COR-L47 (cell line): ENCODE data around the gene ZNF740.
"Not testable (repeated sequence)": the region's sequence is repeated elsewhere in the genome, so short reads cannot be mapped to it uniquely, and the experiment has no call there.

ENCODE experiments used
- DNase-seq: peaks from one replicate; lab custom pipeline; 2025; lab: John Stamatoyannopoulos, UW

Gene ZNF740

DNA sequence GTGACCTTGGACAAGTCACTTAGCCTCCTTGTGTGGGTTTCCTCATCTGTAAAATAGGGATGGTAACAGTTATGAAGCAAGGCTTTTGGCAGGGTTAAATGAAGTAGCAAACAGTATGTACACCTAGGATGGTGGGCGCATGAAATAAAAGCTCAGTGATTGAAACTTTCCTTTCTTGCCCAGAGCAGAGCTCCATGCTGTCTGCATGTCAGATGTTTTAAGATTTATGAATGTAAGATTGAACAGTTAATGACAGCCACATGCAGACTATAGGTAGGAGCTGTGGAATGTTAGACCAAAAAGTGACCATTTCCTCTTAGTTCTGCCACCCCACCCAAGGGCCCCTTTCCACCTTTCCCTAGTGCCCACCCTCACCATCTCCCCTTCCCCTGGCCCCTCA, 14.5 kb downstream of the ZNF740 start:
- DNase-seq, result no peak

DNA sequence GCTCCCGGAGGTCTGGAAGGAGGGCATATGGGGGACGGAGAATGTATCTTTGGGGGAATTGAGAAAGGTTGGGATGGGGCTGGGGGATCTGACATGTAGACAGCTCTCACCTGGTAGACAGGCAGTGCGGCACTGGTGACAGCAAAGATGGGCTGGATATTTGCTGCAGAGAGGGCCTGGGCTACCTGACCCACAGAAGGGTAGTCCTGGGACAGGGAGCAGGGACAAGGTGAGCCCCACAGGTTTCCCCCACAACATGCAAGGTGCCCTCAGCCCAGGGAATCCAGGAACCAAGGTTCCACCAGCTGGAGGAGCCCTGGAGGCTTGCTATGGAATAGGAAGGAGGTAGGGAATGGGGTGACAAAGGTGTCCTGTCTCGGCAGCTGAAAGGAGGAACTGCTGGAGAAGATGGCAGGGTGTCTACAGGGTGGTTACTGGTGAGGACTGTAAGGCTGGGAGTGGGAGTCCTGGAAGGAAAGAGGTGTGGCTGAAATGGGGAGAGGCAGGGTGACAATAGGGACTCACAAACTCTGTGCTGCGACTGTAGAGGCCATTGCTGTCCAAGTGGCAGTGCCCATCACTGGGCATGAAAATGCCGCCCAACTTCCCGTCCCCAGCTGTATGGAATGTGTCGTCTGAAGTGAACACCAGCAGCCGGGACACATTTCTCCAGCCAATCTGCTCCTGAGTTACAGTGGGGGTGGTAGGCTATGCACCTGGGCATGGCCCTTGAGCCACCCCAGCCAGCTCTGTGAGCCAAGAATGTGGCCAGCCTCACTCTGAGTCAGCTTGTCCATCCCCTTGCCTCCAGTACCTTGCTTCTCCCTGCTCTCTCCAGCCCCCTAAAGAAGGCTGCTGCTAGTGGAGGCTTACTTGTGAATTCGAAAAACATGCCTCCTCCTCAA, 15.2 kb downstream of the ZNF740 start:
- DNase-seq, result no peak

DNA sequence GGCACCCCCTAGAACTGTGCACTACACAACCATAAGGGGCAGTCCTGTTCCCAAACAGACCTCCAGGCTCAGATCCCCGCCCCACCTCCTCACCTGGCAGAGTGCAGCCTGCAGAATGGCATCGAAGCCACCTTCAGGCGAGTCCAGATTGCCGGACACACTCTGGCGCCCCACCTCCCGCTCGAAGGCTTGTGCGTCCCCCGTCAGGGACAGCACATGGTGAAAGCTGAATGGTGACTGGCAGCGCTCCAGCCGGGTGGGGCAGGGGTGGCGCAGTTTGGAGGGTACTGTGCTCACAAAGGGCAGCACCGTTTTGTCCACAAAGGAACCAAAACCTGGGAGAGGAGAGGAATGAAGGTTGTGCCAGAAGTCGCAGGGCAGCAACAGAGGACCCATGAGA, 16.0 kb downstream of the ZNF740 start:
- DNase-seq, result no peak

DNA sequence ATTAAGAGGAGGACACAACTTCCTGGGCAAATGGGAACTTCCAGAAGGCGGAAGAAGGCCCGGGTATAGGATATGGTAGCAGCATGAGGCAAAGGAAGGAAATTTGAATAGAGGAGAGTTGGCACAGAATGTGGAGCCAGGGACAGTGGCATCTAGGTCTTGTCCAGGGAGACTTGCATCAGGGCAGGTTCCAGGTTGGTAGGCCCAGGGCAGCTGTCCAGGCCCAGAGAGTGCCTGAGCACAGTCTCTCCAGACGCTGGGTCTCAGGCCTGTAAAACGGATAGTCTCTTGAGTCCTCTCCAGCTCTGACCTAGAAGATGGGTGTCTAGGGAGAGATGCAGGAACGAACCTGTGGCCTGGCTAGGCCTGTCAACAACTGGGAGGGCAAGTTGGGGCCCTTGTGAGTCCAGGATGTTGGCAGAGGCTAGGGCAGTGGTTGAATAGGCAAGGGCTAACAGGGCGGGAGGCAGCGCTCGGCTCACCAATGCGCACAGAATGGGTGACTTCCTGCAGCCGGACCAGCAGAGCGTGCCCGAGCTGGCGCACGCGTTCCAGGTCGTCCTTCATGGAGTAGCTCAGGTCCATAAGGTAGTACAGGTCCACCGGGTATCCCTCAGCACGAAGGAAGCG, 16.6 kb downstream of the ZNF740 start:
- DNase-seq, result no peak

DNA sequence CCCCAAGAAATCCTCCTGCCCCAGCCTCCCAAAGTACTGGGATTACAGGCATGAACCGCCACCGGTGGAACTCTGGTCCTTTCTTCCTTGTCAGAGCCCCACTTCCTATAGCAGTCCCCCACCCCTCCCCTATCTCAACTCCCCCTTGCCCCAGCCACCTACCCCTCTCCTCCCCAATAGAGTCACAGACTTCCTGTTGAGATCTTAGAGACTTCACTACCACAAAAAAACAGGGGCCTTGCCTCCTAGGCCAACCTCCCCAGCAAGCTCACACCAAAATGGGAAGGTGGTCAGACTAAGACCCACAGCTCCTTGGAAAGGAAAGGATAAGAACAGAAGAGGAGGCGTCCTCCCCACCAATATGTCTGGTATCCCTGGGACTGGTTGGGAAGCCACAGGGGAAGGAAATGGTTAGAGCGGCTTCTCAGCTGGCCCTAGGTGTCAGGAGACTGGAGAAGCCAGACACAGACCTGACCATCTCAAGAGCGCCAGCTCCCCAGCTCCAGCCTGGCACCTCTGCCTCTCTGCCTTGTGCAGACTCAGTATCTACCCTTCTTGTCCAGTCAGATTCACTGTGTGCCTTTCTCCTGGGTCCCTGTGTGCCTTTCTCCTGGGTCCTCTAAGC, 18.1 kb downstream of the ZNF740 start:
- no peak for DNase-seq

DNA sequence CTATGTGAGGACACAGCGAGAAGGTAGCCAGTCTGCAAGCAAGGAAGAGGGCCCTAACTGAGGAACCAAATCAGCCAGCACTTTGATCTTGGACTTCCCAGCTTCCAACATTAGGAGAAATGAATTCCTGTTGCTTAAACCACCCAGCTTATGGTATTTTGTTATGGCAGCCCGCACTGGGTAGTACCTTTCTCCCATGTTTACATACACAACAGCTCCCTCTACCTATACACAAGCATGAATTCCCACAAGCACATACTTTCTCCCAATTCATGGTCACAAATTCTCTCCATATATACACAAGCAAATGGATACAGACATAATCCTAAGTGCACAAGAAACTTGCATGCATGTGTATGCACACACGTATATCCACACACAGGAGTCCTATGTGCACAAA, 19.2 kb downstream of the ZNF740 start:
- DNase-seq, result no peak

DNA sequence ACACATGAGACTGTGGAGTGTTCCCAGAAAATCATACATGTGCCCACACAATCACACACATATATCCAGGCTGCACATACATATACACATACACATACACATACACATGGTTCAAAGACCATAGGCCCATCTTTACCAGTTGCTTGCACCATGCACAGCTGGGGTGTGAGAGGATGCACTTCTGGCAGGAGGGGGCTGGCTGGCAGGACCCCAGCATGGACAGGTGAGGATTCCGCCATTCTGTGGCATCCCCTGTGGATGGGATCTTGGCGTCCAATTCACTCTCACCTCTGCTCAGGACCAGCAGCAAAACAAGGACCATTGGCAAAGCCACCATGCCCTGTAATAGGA, 19.6 kb downstream of the ZNF740 start:
- no peak for DNase-seq

DNA sequence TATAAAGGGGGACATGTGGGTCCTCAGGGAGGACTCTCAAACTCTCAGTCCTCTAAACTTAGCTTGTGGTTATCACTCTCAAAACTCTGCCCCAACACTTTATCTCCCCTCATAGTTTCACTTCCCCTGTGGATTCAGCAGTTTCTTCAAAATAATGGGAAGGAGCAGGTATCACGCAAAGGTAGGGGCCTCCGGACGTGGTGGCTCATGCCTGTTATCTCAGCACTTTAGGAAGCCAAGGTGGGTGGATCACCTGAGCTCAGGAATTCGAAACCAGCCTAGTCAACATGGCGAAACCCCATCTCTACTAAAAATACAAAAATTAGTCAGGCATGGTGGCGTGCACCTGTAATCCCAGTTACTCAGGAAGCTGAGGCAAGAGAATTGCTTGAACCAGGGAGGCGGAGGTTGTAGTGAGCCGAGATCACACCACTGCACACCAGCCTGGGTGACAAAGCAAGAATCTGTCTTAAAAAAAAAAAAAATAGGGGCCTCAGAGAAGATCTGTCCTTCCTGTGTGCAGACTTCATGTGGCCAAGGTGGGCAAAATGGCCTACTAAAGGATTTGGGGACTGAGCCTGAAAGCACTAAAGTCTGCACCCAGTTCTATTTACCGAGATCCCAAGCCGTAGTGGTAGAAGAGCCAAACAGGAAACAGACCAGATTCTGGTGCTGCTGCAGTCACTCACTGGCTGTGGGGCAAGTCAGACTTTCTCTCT, 20.1 kb downstream of the ZNF740 start:
- no peak for DNase-seq

DNA sequence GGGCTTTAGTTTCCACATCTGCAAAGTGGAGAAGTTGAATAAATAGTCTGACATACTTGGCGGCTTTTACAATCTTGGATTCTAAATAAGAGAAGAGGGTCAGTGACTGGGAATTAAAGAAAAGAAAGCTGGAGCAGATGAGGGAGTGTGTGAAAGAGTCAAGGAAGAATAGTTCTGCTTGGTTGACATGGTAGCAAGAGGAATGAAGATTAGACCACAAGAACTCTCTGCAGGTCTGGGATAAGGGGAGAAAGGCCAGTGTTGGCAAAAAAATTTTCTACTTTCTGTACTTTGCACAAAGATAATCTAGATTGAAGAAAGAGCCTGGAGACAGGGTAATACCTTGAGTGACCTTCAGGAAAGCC, 20.6 kb downstream of the ZNF740 start:
- no peak for DNase-seq

DNA sequence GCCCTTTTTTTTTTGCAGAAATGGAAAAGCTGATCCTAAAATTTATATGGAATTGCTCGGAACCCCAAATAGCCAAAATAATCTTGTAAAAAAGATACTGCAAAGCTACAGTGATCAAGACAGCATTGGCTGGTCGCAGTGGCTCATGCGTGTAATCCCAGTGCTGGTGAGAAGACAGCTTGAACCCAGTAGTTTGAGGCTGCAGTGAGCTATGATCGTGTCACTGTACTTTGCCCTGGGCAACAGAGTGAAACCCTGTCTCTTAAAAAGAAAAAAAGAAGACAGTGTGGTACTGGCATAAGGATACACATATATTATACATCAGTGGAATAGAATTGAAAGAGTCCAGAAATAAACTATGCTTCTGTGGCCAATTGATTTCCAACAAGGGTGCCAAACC, 21.1 kb downstream of the ZNF740 start:
- no peak for DNase-seq

DNA sequence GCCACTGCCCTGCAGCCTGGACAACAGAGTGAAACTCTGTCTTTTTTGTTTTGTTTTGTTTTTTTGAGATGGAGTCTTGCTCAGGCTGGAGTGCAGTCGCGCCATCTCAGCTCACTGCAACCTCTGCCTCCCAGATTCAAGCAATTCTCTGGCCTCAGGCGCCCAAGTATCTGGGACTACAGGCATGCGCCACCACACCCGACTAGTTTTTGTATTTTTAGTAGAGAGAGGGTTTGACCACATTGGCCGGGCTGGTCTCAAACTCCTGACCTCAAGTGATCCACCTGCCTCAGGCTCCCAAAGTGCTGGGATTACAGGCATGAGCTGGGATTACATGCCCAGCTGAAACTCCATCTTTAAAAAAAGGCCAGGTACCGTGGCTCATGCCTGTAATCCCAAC, 21.8 kb downstream of the ZNF740 start:
- not testable (repeated sequence) for DNase-seq

DNA sequence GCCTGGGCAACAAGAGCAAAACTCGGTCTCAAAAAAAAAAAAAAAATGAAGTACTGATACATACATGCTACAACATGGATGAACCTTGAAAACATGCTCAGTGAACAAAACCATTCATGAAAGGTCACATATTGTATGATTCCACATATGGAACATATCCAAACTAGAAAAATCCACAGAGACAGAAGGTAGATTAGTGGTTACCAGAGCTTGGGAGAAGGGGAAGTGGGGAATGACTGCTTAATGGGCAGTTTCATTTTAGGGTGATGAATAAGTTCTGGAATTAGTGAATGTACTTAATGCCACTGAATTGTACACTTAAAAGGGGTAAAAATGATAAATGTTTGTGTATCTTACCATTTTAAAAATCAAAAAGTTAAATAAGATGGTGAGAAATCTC, 23.8 kb downstream of the ZNF740 start:
- no peak for DNase-seq

DNA sequence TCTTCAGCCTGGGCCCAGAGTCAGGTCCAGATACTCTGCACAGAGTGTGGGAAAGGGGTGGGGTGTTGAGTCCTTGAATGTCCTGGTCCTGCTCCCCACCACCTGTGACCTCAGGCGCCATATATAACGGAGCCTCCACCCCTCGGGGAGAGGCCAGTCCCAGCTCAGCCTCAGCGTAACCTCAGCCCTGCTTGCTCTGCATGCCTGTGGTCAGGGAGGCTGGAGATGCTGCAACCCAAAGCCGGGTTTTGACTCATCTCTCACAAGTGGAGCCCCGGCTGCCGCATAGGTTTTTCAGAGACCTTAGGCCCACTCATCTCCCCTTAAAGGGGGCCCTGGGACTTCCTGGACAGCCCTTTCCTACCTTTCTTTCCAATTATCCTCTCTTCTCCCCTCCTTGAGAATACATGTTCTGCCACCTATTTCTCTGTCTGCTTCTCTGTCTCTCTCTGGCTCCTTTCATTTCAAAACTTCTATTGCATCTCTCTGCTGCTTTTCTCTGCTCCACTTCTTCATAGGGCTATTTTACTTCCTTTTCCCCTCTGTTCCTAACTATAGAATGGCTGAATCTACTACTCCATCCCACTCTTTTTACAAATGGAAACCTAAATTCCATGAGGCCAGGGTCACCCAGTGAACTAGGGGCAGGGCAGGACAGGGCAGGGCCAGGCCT, 25.4 kb downstream of the ZNF740 start:
- DNase-seq, result no peak

DNA sequence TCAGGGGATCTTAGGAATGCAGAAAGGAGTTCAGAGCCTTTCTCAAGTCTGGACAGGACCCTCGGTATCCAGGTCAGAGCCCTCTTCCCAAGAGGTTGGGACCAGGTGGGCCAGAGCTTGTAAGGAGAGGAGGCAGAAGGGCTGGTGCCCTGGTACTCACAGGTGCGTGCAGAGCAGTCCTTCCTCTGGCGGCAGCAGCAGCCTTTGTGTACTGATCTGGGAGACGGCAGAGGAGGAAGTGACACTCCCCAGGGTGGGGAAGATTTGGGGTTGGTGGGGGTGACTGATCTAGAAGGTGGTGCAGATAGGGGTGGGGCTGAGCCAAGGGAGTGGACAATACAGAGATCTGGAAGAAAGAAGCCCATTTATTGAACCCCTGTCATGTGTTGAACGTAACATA, 26.5 kb downstream of the ZNF740 start, which contains the start of gene ITGB7:
Gene ITGB7 (minus strand): TSS at position 210 of the 400 bp plus-strand sequence. CDS start 6,808 bp downstream, outside the sequence.
- DNase-seq, result no peak

DNA sequence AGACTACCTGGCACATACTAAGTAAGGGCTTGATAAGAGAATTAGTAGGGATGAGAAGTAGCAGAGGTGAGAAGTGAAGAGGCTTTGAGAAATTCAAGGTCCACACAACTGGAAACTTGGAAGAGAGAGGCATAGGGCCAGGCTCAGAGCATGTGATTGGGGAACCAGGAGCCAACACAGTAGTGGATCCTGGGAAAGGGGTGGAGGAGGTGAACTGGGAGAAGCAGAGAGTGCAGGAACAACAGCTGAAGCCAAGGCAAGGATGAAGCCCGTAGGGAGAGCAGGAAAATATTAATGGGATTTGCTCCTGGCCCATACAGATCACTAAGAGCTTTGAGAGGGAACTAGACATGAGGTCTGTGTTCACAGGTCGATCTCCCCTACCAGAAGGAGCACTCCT, 27.9 kb downstream of the ZNF740 start:
- no peak for DNase-seq

DNA sequence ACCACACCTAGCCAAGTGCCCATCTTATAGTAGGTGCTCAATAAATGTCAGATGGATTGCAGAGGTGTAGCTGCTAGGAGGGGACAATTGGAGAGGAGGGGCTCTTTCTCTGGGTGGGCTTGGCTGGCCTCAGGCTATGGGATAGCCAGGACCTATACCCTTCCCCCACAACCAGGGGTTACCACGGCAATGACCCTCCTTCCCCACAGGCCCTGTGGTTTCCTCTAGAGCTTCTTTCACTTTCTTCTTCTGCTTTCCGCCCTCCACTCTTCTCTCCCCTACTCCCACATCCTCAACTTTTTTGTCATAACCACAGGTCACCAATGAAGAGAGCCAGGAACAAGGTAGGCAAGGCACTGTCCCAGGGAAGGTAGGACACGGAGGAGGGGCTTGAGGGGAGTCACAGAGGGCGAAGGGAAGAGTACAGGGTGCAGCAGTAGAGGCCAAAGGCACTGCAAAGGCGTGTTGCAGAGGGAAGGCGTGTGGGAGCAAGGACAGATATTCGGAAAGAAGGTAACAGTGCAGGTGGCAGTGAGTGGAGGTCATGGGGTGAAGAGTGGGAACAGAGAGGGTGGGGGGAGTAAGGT, 28.4 kb downstream of the ZNF740 start:
- DNase-seq, result no peak

DNA sequence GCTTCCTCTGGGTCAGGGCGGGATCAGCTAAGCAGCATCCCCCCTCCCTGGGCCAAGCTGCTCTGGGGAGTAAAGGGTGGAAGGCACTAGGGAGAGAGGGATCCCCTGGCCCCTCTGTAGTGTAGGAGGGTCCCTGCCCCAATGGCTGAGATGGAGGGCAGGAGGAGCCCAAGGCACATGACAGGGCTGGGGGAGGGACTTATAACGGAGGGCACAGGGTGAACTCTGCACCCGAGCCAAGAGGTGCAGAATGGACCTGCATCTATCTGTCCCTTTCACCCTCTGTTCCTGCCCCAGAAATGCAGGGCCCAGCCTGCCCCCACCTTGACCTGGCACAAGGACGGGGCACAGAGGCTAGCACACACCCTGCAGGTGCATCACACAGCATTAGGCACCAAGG, 30.3 kb downstream of the ZNF740 start:
- DNase-seq, result no peak

DNA sequence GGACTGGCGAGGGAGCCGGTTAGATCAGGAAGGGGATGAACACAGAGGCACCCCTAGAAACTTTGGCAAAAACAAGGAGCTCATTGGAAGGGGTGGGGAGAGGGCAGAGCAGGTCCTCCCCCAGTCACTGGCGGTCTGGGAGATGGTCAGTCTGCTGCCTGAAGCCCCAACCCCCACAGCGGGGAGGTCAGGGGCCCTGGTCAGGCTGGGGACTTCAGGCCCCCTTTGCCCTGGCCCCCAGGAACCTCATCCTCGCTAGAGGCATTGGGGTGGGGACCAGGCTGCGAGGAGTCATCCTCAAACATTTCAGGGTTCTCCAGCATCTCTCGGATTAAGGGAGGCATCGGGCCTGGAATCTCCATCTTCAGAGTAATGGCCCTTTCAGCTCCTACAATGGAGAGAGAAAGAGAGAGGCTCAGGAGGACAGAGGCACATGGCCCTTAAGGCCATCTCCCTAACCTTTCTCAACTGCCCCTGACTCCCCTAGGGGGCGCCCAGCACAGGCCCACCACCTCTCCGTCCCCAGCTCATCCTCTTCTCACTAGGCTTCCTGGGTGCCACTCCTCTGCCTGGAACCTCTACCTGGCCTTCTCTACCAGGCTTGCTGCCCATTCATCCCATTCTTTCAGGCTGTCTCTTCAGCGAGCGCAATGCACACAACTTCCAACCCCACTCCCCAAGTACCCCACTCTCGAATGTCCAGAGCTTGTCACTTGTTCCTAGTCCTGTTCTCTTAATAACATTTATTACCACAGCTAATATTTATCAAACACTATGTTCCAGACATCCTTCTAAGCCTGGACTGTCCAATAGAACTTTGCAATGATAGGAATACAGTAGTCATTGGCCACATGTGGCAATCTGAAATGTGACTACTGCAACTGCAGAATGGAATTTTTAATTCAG, 31.2 kb downstream of the ZNF740 start:
- no peak for DNase-seq

DNA sequence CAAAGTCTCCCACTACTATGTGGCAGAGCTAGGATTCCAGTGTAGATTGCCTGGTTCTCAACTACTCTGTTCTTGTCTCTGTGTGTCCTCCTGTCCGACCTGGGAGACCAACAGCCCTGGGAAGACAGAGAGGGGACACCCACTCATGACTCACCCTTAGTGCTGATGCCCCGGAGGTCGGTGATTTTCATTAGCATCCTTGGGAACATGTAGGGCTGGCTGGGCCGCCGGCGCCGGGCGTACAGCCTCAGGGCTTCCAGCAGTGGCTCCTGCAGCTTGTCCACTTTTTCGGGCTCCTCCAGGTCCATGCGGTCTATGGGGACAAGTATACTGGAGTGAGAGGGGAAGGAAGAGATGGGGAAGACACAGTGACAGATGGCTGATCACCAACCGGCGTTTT, 32.4 kb downstream of the ZNF740 start:
- no peak for DNase-seq

DNA sequence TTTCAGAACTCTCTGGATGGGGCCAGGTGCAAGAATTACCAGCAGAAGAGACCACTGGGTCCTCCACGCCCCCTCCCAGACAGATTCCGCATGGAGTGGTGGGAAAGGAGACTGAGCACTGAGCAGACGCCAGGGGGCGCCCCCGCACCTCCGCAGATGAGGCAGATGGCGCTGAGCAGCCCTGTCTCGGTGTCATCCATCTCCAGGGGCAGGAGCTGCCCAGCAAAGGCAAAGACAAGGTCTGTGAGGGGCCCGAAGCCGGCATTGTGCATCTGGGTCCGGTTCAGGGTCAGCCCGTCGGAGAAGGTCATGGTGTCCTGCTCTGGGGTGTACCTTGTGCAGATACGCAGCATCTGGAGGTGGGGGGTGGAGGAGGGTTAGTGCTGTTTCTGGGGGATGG, 32.8 kb downstream of the ZNF740 start:
- DNase-seq, result peak; percentile 80

DNA sequence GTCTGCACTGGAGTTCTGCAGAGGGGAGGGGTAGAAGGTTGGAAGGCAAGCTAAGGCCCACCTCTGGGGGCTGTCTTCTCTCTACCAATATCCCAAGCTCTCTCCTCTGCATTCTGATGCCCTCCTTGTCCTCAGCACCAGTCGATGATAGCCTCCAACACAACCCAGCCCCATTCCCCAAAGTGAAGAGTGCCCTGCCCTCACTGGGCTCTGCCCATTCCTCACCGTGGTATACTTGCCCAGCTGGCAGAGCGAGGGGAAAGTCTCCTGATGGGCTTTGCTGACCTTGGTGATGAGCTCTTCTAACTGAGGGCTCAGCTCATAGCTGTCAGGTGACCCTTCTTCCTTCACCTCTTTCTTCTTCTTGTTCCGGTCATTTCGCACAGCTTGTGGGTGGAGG, 33.7 kb downstream of the ZNF740 start:
- no peak for DNase-seq
